GM19438 (cell line): ENCODE measurements around the gene FBXW4.

ENCODE experiments used
- ATAC-seq: cut with Tn5 transposase; IDR thresholded peaks from one replicate; pipeline ENCODE4 v1.9.1; 2021; ENCODE audit warnings: low read depth; ENCODE audit not compliant: unreplicated experiment

FBXW4 gene

GRCh38 chr10:101623528-101623927, 71.4 kb downstream of the FBXW4 start:
- no peak for ATAC-seq

DNA sequence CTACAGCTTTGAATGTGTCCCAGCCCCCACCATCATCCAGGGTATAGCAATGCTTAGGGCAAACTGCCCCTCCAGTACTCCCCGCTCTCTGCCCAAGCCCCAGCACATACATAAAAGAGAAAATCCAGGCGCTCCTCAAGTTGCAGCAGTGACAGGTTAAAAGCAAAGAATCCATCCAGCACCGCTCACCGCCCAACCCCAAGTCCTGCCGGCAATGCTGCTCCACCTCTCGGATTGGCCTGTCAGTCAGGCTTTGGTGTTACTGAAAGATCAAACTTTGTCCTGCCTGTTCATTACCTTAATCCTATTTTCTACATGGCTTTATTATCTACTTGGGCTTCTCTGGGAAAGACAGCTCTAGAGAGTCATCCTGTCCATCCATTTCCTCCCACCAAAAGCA, 75.0 kb downstream of the FBXW4 start:
- ATAC-seq = no peak

DNA sequence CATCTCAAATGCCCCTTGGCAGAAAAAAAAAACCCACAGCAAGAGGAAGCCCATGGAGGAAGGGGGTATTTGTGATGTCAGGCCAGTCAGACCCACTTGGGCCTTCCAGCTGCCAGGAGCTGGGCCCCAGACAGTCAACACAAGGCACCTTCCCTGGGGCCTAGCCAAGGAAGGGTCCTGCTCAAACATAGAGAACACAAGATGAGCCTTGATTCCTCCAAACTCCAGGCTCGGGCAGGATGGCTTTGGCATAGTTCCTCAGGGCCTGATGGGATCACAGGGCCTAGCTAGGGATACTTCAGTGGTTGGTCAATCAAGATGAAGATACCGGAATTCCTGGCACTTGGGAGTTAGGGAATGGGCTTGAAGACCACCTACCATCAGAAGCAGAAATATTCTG, 76.1 kb downstream of the FBXW4 start:
- ATAC-seq = no peak

- ATAC-seq = no peak
Observed at GRCh38 chr10:101617824-101618568, 77.0 kb downstream of the FBXW4 start.

DNA sequence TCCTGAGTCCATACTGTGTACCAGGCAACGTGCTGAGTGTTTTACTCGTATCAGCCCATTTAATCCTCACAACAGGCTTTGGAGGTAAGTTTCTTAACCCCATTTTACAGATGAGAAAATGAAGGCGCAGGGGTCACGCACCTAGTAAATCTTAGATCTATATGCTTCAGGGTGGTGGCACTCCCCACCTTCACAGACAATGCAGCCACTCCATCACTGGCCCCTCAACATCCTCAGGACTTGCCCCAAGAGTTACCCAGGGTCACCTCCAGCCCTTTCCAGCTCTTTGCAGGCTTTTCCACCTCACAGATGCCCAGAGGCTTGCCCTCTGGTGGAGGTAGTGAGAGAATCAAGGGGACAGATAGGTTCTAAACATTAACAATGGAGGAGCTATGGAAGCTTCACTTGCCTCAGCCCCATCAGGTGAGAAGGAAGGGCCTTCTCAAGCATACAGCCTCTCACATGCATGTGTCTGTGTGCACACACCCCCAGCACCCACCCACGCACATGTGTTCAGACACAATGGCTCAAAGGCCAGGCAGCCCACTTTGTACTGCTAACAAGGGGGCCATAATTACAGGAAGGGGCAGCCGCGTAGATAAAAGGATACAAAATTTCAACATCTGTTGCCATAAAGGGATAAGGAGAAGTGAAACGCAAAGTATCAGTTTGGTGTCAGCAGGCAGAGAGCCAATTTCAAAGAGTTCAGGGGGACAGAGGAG, 77.7 kb downstream of the FBXW4 start:
- no peak for ATAC-seq

GRCh38 chr10:101616415-101617101, 78.4 kb downstream of the FBXW4 start:
- ATAC-seq = no peak

GRCh38 chr10:101615525-101616116, 79.3 kb downstream of the FBXW4 start:
- ATAC-seq = no peak

- no peak for ATAC-seq
Observed at GRCh38 chr10:101614663-101615524, 80.1 kb downstream of the FBXW4 start.

- no peak for ATAC-seq
Observed at GRCh38 chr10:101613646-101614045, 81.3 kb downstream of the FBXW4 start.

- no peak for ATAC-seq
Observed at GRCh38 chr10:101612872-101613271, 82.1 kb downstream of the FBXW4 start.

DNA sequence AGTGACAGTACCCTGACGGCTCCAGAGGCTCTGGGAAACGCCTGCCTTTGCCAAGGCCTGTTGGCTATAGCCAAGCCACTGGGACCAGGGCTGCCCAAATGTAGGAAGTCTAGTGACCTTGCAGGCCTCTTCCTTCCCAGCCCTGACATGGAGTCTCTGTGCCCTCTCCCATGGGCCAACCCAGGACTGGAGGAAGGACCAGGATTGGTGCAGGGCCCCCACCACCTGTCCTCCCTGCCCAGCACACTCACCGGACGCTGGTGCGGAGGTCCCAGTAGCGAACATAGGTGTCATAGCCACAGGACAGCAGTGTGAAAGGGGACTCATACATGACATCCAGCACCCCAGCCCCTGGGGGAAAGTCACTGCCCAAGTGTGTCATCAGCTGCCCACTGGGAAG, 82.9 kb downstream of the FBXW4 start:
- ATAC-seq = no peak

- no peak for ATAC-seq
Observed at GRCh38 chr10:101611096-101611905, 83.7 kb downstream of the FBXW4 start.

GRCh38 chr10:101609481-101609880, 85.5 kb downstream of the FBXW4 start:
- no peak for ATAC-seq

DNA sequence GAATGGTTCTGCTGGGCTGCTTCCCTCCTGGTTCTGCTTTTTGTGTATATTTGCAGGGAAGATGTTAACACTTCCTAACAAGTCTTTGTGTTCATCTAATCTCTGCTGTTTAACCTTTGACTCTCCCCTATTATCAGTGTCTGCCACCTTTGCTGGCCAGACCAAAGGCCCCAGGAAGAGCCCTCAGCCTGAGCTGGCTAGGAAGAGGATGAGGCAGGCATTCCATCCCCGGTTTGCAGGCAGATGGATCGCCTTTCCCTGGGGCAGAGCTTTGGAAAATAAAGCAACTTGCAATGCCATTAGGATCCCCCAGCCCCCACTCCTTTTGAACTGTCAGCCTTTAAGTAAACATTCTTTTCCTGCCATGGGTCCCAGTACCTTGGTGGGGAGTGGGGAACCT, 87.8 kb downstream of the FBXW4 start:
- ATAC-seq = no peak

DNA sequence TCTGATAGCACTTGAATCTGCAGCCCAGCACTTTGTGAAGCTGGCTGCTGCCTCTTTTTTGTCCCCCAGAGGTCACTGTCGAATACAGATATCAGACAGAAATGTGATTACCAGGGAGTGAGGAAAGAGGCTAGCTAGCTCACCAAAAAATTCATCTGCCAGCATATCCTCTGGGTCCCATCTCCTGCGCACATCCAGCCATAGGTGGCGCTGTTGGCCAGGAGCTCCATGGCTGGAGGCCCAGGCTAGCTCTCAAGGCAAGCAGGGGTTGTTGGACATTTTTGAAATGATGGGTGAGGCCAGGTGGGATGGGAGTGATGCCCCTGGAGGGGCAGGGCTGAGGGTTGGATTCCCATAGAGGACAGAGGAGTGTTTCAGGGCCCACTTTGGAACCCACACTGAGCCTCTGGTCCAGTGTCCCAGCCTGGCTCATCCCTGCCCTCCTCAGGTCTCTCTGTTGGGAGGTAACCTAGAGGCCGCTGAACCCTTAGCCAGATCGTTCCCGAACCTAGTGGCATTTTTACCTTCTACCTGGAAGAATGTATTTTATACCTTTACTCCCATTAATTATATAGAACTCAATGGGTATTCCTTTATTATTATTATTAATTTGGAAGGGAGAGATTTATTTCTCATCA, 92.1 kb downstream of the FBXW4 start:
- ATAC-seq = no peak

GRCh38 chr10:101601541-101601940, 93.4 kb downstream of the FBXW4 start:
- no peak for ATAC-seq

- no peak for ATAC-seq
Observed at GRCh38 chr10:101597091-101597900, 97.7 kb downstream of the FBXW4 start.
